ENCODE results near the gene PSMD1.
"Not testable (repeated sequence)": the region's sequence is repeated elsewhere in the genome, so short reads cannot be mapped to it uniquely, and the experiment has no call there.

PSMD1 gene

DNA sequence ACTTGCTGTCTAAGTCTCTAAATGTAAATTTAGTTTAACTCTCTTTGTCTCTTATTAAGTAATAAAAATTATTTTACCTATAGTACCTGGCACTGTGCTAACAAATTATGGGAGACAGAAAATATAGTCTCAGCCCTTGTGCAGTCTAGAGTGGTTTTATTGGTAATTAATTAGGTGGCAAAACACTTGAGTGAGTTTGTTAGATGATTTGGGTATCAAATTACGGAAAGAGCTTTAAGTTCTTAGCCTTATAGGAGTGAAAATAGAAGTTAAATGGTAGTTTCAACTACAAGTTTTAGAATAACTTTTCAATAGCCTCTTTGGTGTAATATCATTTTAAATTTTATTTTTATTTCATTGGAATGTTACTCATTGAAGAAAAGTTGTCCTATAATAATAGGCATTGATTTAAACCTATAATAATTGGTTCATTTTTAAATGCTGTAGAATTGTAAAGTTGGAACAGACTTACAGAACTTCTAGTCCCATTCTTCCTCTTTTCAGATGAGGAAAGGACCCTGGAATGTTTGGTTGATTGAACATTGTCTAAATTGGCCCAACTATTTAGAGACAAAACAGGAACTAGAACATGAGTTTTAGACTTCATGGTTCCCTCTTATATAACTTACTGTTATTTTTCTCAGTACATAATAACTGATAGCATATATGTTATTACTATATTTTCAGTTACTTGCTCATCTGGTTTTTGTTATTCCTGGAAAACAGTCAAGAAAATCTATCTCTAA, 78.4 kb downstream of the PSMD1 start:
- Histone ChIP-seq H3K27ac (ENCODE audit: low read length) (no peak overlapping the region), H3K27me3 (ENCODE audit: insufficient read depth, low read length, poor library complexity) (no peaks in the 10 kb centered on the region), H3K9me3 (ENCODE audit: insufficient read depth, low read length, severe bottlenecking) (no peaks in the 10 kb centered on the region), H2AFZ (ENCODE audit: low read depth, low read length) (no peak overlapping the region), H3K4me1 (ENCODE audit: insufficient read depth, low read length) (no peaks in the 10 kb centered on the region), H3K4me3 (ENCODE audit: low read depth in 1 of 2, low read length in 2 of 2) (no peak overlapping the region), H4K20me1 (ENCODE audit: insufficient read depth, low read length) (peaks cover 4% of the 10 kb centered on the region; the same call in 1 of the 2 replicates), H3K4me2 (ENCODE audit: insufficient read depth, low read length) (no peak overlapping the region), H3K9ac (ENCODE audit: low read depth, low read length) (no peak overlapping the region), H3K79me2 (ENCODE audit: insufficient read depth, low read length) (peaks cover 26% of the 10 kb centered on the region), H3K36me3 (ENCODE audit: insufficient read depth, low read length) (peaks cover 28% of the 10 kb centered on the region)
- DNase-seq (no peak), ATAC-seq (ENCODE audit: insufficient read depth, low read depth) (no peak)
- TF ChIP-seq, protein P1, sequence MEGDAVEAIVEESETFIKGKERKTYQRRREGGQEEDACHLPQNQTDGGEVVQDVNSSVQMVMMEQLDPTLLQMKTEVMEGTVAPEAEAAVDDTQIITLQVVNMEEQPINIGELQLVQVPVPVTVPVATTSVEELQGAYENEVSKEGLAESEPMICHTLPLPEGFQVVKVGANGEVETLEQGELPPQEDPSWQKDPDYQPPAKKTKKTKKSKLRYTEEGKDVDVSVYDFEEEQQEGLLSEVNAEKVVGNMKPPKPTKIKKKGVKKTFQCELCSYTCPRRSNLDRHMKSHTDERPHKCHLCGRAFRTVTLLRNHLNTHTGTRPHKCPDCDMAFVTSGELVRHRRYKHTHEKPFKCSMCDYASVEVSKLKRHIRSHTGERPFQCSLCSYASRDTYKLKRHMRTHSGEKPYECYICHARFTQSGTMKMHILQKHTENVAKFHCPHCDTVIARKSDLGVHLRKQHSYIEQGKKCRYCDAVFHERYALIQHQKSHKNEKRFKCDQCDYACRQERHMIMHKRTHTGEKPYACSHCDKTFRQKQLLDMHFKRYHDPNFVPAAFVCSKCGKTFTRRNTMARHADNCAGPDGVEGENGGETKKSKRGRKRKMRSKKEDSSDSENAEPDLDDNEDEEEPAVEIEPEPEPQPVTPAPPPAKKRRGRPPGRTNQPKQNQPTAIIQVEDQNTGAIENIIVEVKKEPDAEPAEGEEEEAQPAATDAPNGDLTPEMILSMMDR (IDR thresholded peaks at IDR 0.05; ENCODE audit: borderline replicate concordance, extremely low read depth, low read length, poor library complexity, severe bottlenecking), result no peak
- TF ChIP-seq EZH2 (IDR thresholded peaks at IDR 0.05; ENCODE audit: borderline replicate concordance, low read depth, low read length, severe bottlenecking), result no peak

DNA sequence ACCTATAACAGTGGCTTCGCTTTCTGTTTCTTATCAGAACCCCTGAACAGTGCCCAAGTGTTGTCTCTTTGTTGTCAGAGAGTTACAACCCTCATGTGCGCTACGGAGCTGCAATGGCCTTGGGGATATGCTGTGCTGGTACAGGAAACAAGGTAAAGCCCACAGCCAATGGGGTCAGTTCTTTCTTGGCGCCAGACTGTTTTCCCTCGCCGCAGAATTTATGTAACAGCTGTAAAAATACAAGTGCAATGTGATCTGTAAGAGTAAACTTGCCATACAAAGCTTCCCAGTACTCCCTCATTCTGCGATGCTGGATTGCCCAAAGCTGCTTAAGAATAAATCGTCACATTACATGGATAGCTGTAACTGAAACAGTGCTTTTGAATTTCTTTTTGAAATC, 82.0 kb downstream of the PSMD1 start:
- Histone ChIP-seq H3K4me2 (ENCODE audit: insufficient read depth, low read length) (no peak overlapping the region), H3K36me3 (ENCODE audit: insufficient read depth, low read length) (peaks cover 31% of the 10 kb centered on the region), H4K20me1 (ENCODE audit: insufficient read depth, low read length) (no peaks in the 10 kb centered on the region; the same call in 1 of the 2 replicates), H3K27me3 (ENCODE audit: insufficient read depth, low read length, poor library complexity) (no peaks in the 10 kb centered on the region), H3K9ac (ENCODE audit: low read depth, low read length) (no peak overlapping the region), H3K27ac (ENCODE audit: low read length) (no peak overlapping the region), H3K79me2 (ENCODE audit: insufficient read depth, low read length) (peaks cover 9% of the 10 kb centered on the region; the same call in 1 of the 2 replicates), H3K9me3 (ENCODE audit: insufficient read depth, low read length, severe bottlenecking) (no peaks in the 10 kb centered on the region), H3K4me3 (ENCODE audit: low read depth in 1 of 2, low read length in 2 of 2) (no peak overlapping the region), H3K4me1 (ENCODE audit: insufficient read depth, low read length) (no peaks in the 10 kb centered on the region), H2AFZ (ENCODE audit: low read depth, low read length) (no peak overlapping the region)
- TF ChIP-seq EZH2 (IDR thresholded peaks at IDR 0.05; ENCODE audit: borderline replicate concordance, low read depth, low read length, severe bottlenecking), result no peak
- TF ChIP-seq, protein P1 (IDR thresholded peaks at IDR 0.05; ENCODE audit: borderline replicate concordance, extremely low read depth, low read length, poor library complexity, severe bottlenecking), result no peak
- no peak for DNase-seq
- no peak for ATAC-seq (ENCODE audit: insufficient read depth, low read depth)

DNA sequence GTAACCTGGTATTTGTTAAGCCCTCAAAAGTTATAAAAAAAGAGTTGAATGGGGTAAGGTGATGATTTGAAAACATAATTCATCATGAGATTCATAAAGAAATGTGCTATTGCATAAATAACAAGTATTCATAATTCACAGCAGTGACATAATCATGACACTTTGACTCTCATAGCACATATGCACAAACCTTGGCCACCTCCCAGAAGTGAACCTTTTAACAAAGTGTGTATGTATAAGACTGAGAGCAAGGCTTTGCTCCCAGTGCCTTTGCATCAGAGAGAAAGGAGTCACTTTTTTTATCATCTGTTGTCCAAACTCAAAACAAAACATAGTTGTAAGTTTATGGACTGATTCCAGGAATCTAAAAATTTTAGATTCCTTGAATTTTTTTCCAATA, 83.1 kb downstream of the PSMD1 start:
- peaks cover 36% of the 10 kb centered on the region for H3K36me3 ChIP-seq (ENCODE audit: insufficient read depth, low read length)
- H2AFZ ChIP-seq (ENCODE audit: low read depth, low read length), result no peak overlapping the region
- ATAC-seq (ENCODE audit: insufficient read depth, low read depth) (no peak), DNase-seq (no peak)
- no peak overlapping the region for H3K4me2 ChIP-seq (ENCODE audit: insufficient read depth, low read length)
- no peak overlapping the region for H3K27ac ChIP-seq (ENCODE audit: low read length)
- H3K4me1 ChIP-seq (ENCODE audit: insufficient read depth, low read length), result no peaks in the 10 kb centered on the region
- no peaks in the 10 kb centered on the region for H3K9me3 ChIP-seq (ENCODE audit: insufficient read depth, low read length, severe bottlenecking)
- no peak for TF ChIP-seq EZH2 (IDR thresholded peaks at IDR 0.05; ENCODE audit: borderline replicate concordance, low read depth, low read length, severe bottlenecking)
- TF ChIP-seq, protein P1 (IDR thresholded peaks at IDR 0.05; ENCODE audit: borderline replicate concordance, extremely low read depth, low read length, poor library complexity, severe bottlenecking), result no peak
- H4K20me1 ChIP-seq (ENCODE audit: insufficient read depth, low read length), result no peaks in the 10 kb centered on the region
- peaks cover 7% of the 10 kb centered on the region; the same call in 1 of the 2 replicates for H3K79me2 ChIP-seq (ENCODE audit: insufficient read depth, low read length)
- no peaks in the 10 kb centered on the region for H3K27me3 ChIP-seq (ENCODE audit: insufficient read depth, low read length, poor library complexity)
- H3K9ac ChIP-seq (ENCODE audit: low read depth, low read length), result no peak overlapping the region
- H3K4me3 ChIP-seq (ENCODE audit: low read depth in 1 of 2, low read length in 2 of 2), result no peak overlapping the region

DNA sequence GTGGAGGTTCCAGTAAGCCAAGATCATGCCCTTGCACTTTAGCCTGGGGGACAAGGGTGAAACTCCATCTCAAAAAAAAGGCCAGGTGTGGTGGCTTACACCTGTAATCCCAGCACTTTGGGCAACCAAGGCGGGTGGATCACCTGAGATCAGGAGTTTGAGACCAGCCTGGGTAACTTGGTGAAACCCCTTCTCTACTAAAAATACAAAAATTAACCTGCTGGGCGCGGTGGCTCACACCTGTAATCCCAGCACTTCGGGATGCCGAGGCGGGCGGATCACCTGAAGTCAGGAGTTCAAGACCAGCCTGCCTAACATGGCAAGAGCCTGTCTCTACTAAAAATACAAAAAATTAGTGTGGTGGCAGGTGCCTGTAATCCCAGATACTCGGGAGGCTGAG, 84.1 kb downstream of the PSMD1 start:
- not testable (repeated sequence) for H3K9me3 ChIP-seq (ENCODE audit: insufficient read depth, low read length, severe bottlenecking); H4K20me1 ChIP-seq (ENCODE audit: insufficient read depth, low read length); H3K9ac ChIP-seq (ENCODE audit: low read depth, low read length); H3K27ac ChIP-seq (ENCODE audit: low read length); DNase-seq; ATAC-seq (ENCODE audit: insufficient read depth, low read depth); H3K4me2 ChIP-seq (ENCODE audit: insufficient read depth, low read length); H3K27me3 ChIP-seq (ENCODE audit: insufficient read depth, low read length, poor library complexity); H3K4me1 ChIP-seq (ENCODE audit: insufficient read depth, low read length); H2AFZ ChIP-seq (ENCODE audit: low read depth, low read length); H3K79me2 ChIP-seq (ENCODE audit: insufficient read depth, low read length); H3K4me3 ChIP-seq (ENCODE audit: low read depth in 1 of 2, low read length in 2 of 2)
- peaks cover 41% of the 10 kb centered on the region for H3K36me3 ChIP-seq (ENCODE audit: insufficient read depth, low read length)

Measured in DND-41 (cell line).